Activated CD4-positive, CD25-positive, alpha-beta regulatory T cell (primary cell): Measurements from ENCODE around the gene LASP1NB.

ENCODE experiments used
- DNase-seq, 4 experiments: peaks; one replicate each; lab custom pipeline; 2025; lab: John Stamatoyannopoulos, UW

Gene LASP1NB

DNA sequence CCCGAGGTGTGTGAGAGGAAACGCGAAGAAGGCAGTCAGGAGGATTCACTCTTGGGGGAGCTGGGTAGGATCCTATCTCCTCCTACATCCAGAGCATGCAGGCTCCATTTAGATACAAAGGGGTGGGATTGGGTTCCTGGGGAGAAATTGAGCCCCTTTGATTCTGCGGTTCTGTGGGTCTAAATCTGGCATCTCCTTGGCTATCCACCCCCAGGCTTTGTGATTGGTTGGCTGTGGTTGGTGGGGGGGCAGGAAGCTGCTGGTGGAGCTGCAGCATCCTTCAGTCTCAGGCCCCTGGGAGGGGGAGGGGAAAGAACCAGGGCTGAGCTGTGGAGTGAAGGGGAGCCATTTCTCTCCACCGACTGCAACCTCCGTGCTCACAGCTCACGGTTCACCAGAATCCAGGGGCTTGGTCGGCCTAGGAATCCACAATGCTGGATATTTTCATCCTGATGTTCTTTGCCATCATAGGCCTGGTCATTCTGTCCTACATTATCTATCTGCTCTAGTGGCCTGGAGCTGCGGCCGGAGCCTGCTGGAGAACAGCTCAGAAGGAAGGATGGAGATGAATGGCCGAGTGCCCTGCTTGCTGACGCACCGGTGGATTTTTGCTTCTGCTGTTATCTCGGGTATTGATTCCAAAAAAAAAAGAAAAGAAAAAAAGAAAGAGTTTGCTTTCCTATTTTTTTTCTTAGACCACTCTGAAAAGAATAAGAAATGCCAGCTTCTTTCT, at the start of gene LASP1NB:
Gene LASP1NB, plus strand, starts transcription at position 352 of the 733 bp plus-strand sequence.
- DNase-seq, result peak in 2 of 4 experiments; percentile 9 to 19

- DNase-seq, result no peak
Observed at GRCh38 chr17:38877130-38877851, 48.1 kb upstream of the LASP1NB start.

DNA sequence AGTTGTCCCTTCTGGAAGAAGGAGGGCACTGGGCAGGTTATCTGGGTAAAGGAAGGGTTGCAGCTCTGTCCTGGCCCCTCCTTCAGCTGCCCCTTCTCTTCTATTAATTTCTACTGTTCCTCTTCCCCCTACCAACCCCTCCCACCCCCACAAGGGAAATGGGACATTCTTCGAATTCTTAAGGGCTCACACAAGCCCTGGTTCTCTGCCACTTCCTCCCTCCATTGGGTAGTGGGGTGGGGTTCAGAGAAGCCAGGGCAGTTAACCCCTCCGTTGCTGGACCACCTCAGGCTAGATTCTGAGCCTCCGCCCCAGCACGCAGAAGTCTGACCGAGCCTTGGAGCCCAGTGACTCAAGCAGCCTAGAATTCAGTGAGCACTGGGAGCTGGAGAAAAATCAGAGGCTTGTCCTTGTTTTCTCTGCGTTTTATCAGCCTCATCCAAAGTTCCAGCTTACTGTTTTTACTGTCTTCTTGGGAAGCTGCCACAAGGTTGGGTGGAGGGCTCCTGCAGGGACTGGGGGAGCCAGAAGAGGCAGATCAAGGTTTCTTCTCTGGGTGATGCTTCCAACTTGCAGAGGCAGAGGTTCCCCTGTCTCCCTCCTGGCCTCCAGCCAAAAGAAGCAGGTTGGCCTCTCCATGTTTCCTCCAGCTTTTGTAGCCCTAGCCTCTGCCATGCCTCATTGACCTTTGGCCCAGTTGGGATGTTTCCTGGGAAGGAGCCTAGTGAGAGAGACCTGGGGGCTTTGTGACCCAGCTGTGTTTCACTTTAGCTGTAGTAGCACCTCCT, 45.3 kb upstream of the LASP1NB start:
- DNase-seq, result no peak

DNA sequence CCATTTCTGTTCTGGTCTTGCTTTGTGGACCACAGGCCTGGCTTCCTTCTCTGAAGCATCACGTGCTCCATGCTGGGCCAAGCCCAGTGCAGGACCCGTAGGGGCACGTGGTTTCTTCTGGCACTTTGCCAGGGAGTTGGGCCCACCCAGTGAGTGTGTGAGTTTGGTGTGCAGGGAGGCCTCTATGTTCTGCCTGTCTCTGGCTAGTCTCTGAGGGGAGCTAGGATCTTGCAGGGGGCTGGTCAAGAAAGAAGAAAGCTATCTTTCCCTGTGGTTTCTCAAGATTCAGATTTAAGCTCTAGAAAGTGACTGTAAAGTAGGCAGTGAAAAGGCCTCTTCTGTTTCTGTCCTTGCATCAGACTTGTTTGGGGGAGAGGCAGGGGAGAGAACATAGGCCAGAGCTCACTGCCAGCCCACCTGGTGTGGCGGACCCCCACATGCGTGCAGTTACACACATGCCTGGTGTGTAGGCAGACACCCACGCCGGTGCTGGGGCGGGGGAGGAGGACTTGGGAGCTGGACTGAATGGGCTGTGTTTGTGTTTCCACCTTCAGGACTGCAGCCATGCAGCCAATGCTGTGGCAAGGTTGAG, 43.7 kb upstream of the LASP1NB start:
- DNase-seq, result no peak

GRCh38 chr17:38882870-38883269, 42.5 kb upstream of the LASP1NB start:
- DNase-seq, result no peak

GRCh38 chr17:38883592-38884526, 41.6 kb upstream of the LASP1NB start:
- DNase-seq, result no peak

DNA sequence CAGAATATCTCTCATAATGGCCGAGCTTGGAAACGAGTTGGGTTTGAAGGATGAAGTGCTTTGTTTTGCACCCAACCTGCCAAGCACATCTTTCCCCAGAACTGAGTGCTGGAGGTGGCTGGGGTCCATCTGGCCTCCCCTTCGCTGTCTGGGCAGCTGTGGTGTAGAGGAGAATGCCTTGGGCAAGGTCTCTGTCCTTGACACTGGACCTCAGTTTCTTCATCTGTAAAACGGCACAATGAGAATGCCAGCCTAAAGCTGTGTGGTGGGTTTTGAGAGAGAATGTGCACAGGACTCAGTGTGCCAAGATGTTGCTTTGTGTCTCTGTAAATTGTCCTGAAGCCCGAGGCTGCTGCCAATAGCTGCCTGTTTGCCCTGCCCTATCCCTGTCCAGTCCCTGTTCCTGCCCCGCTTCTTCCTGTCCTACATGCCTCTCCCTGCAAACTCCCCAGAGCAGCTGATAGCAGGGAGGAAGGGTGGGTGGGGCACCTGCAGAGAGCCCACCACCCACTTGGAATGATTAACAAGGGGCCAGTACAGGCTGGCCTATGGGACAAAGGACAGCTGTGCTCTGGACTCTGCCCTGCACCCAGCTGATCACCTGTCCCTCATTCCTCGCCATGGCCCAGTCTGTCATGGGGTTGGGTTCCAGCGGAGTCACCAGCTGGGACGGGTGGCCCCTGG, 40.2 kb upstream of the LASP1NB start:
- no peak for DNase-seq

DNA sequence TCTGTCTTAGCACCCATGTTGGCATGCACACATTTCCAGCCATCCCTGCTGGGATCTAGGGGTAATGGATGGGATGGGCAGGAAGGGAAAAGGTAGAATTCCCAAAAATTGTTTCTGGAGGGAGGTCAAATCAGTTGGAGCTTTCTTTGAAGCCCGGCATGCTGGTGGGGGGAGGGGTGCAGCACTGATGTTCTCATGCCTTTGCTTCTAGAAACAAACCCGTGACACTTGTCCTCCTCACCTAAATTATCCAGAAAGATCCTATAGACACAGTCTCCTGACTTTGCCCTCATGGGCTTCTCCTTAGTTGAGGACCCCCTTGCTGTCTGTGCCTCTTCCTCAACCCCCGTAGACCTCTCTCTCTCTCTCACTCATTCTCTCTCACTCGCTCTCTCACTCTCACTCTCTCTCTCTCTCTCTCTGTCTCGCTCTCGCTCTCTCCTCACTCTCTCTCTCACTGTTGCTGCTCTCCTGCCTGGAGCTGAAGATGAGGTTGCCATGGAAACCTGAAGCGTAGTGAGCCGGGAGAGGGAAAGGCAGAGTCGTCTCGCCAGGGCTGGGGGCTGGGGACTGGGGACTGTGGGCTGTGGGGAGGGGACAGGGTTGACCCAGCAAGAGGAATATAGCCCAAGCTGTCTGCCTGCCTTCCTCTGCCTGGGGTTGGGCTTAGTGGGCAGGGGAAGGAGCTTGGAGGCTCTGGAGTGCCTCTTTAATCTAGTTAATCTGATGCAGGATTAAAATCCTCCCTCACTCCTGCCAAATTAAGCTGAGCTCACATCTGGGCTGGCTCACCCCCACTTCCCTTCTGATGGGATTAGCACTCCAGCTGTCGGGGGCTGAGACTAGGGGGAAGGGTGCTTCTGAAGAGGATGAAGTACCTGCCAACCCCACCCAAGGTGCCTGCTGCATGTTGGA, 39.4 kb upstream of the LASP1NB start:
- no peak for DNase-seq

DNA sequence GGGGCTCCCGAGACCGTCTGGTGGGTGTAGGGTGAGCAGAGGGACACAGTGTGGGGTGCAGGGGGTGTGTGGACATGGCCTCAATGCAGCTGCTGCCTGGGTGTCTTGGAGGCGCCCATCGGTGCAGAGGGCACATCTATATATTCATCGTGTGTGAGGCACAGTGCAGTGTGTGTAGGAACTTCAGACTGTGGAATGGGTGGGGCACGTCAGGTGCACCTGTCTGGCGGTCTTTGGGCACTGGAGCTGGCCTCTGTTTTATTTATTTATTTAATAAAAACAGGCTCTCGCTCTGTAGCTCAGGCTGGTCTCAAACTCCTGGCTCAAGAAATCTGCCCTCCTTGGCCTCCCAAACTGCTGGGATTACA, 38.8 kb upstream of the LASP1NB start:
- no peak for DNase-seq

DNA sequence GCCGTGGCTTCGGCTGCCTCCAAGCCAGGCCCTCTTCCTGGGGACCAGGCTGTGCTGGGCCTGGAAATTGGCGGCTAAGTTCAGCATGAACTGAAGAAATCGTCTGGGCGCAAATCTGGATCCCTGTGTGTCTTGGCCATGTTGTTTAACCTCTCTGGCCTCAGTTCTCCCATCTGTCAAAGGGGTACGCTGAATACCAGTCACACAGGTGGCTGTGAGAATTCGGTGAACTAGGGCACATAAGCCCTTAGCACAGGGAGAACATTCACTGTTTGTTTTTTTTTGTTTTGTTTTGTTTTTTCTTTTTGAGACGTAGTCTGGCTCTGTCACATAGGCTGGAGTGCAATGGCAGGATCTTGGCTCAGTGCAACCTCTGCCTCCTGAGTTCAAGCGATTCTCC, 36.6 kb upstream of the LASP1NB start:
- no peak for DNase-seq

DNA sequence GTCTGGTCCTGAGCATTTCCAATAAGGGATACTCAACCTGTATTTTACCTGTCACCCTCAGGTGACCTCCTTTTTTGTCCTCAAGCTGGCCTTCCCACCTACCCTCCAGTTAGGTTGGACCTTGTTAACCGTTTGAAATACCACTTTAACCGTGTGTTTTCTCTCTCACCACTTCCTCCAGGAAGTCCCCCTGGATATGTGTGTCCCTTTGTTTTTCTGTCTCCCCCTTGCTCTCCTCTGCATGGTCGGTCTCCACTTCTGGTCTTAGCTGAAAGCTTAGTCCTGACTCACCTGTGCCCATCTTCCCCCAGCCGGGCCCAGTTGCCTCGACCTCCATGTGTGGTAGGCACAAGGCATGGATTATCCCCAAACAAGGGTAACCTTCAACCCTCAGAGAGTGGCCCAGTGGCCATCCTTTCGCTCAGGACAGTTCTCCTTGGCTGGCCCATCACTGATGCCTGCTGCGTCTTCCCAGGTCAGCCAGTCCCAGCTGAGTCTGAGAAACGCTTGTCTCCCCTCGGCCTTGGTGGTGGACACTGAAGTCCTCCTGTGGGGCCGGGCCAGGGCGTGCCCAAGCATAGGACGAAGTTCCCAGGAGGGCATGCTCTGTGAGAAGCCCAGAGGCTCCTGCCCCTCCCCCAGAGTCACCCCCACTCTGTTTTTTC, 35.5 kb upstream of the LASP1NB start:
- DNase-seq, result no peak

- no peak for DNase-seq
Observed at GRCh38 chr17:38890410-38890746, 35.0 kb upstream of the LASP1NB start.

GRCh38 chr17:38891441-38891840, 34.0 kb upstream of the LASP1NB start:
- no peak for DNase-seq

DNA sequence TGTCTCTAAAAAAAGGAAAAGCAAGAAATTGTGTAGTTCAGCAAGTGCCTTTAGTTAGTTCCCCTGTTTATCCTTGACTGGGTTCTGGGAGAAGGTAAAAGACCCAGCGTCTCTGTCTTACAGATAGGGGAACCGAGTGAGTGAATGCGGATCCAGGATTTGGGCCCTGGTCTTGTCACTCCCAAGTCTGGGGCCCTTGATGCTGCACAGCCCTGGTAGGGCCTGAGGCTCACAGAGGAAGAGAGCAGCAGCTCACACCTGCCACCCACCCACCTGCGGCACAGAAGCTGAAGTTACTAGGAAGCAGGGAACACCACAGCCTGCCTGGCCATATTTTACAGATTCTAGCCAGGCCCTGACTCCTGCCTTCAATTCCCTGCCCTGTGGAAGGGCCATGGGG, 33.3 kb upstream of the LASP1NB start:
- no peak for DNase-seq

DNA sequence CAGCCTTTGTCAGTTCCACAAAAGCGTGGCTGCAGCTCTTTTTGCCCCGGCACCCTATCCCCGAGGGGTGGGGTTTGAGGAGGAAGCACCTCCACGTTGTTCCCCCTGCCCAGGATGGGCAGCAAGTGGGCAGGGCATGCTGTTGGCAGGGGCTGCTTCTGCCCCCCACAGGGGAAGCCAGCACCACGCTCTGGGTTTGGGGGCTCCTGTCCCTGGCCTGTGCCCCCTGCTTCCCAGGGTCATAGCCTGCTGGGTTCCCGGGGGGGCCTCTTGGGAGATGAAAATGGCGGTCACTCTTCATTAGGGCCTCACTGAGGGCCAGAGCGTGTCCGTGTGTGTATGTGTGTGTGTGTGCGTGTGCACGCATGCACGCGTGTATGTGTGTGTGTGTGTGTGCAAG, 32.8 kb upstream of the LASP1NB start:
- DNase-seq, result no peak

- DNase-seq, result no peak
Observed at GRCh38 chr17:38893113-38893512, 32.3 kb upstream of the LASP1NB start.

- no peak for DNase-seq
Observed at GRCh38 chr17:38893607-38894006, 31.8 kb upstream of the LASP1NB start.

- DNase-seq, result no peak
Observed at GRCh38 chr17:38894276-38894675, 31.1 kb upstream of the LASP1NB start.

DNA sequence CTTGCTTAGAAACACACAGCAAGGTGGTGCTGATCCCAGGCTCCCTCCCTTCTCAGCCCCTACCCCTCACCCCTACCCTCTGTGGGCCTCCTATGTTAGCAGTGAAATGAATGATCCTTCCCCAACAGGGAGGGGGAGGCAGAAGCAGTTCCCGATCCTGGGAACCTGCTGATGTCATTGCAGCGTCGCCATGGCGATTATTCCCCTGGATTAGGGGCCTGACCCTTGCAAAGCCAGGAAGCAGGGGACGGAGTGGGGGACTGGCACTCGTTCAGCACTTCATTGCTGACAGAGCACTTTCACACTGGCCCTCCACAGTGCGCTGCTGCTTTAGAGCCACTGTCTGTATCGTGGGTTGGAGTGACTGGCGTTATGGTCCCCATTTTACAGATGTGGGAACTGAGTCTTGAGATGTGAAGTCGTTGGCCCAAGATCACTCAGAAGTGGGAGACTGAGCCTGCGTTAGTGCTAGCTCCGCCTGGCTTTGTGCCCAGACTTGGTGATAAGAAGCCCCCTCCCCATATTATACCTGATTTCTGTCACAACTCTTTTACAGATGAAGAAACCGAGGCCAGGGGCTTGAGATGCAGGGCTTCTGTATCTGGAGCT, 29.0 kb upstream of the LASP1NB start:
- no peak for DNase-seq
